ENCODE measurements around the gene NCOR1. TPM values are rescaled to one million over a fixed set of nuclear protein-coding genes. Genes with fewer than 3 reads are reported as not detected.

The NCOR1 gene
- total RNA-seq, 4 donors from 2014 or later: 96.9 to 158 (median 133) TPM

DNA sequence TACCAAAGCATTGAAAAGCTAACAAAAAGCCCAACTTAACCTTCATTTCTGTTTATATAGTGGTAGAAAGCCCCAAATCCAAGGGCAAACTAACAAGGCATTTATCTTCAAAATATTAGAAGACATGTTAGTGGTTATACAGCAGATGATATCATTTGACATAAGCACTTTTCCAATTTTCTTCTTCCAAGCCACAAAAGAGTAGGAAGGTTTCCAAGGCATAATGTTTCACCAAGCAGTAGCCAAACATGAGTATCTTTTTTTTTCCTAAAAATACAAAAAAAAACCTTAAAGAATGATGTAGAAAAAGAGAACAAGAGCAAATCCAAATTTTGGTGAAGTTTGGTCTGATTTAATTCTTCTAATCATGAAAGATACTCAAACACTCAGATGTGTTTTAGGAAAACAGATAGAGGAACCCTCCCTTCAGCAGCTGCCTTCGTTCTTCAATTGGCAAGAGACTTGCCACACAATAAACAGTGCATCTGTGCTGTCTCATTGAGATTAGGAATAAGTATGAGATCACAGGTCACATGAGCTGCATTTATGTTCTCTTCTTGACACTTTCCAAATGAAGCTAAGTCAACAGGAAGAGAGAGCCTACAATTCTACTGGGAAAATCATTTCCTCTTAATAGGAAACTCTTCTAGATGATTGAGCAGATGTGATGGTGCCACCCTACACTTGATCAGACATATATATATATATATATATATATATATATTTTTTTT lies 109.0 kb downstream of the NCOR1 start:
- TF ChIP-seq, protein P1, sequence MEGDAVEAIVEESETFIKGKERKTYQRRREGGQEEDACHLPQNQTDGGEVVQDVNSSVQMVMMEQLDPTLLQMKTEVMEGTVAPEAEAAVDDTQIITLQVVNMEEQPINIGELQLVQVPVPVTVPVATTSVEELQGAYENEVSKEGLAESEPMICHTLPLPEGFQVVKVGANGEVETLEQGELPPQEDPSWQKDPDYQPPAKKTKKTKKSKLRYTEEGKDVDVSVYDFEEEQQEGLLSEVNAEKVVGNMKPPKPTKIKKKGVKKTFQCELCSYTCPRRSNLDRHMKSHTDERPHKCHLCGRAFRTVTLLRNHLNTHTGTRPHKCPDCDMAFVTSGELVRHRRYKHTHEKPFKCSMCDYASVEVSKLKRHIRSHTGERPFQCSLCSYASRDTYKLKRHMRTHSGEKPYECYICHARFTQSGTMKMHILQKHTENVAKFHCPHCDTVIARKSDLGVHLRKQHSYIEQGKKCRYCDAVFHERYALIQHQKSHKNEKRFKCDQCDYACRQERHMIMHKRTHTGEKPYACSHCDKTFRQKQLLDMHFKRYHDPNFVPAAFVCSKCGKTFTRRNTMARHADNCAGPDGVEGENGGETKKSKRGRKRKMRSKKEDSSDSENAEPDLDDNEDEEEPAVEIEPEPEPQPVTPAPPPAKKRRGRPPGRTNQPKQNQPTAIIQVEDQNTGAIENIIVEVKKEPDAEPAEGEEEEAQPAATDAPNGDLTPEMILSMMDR (IDR thresholded peaks at IDR 0.05; ENCODE audit: low read depth): no peak

DNA sequence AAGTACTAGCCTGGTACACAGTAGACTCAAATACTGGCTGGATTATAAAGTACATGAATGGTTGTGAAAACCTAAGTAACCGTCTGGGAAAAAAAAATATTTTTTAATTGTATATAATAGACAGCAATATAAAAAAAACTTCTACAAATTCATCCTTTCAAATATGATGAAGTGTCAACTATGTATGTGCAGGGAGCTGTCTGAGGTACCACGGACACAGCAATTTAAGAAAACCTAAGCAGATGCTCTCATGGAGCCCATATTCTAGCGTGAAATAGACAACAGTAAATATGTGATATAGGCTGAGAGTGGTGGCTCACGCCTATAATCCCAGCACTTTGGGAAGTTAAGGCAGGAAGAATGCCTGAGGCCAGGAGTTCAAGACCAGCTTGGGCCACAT lies 111.1 kb downstream of the NCOR1 start:
- TF ChIP-seq, protein P1 (IDR thresholded peaks at IDR 0.05; ENCODE audit: low read depth): no peak

DNA sequence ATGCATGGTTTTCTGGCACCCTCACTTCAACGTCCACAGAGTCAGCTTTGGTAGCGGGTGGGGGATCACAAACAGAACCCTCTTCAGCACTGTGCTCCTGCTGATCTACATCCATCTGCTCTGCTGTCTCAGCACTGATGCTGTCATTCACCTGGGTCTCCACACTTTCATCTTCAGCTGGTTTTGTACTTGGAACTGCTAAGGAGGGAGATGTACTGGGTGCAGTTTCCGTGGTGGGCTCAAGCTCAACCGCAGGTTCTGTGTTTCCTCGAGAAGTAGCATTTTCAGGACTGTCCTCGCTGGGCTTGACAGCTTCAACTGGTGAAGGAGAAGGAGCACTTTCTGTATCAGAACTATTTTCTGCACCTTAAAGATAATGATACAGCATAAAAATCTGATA lies 113.9 kb downstream of the NCOR1 start:
- TF ChIP-seq, protein P1 (IDR thresholded peaks at IDR 0.05; ENCODE audit: low read depth): no peak

DNA sequence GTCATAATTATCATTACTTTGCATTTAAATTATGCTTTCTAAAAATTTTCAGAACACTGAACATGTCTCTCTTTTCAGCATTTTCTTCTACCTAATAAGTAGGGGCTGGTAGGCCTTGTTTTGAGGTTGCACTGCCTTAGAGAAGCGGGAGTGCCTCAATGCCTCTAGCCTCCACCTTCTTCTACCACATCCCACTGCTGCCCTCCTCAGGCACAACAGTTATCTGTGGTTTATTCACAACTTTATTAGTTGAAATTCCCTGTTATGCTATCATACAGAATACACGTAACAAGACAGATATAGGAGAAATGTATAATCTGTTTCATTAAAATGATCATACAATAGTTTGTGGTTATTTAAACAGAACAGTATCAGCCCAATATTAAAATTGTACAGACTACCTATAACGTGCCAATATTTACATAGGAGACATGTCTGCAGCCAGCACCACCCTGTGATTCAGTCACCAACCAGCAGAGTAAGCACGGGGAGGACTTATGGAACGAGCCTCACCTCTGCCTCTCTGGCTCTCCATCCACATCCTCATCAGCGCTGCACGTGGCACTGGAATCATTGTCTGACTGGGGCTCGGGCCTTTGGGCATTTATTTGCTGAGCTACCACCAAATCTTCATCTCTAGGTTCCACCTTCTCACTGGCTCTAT lies 114.5 kb downstream of the NCOR1 start:
- TF ChIP-seq, protein P1 (IDR thresholded peaks at IDR 0.05; ENCODE audit: low read depth): no peak

GRCh38 chr17:16091773-16092172 lies 123.6 kb downstream of the NCOR1 start:
- TF ChIP-seq, protein P1 (IDR thresholded peaks at IDR 0.05; ENCODE audit: low read depth): no peak

GRCh38 chr17:16086957-16087356 lies 128.4 kb downstream of the NCOR1 start:
- TF ChIP-seq, protein P1 (IDR thresholded peaks at IDR 0.05; ENCODE audit: low read depth): no peak

GRCh38 chr17:16085066-16085699 lies 130.2 kb downstream of the NCOR1 start:
- TF ChIP-seq, protein P1 (IDR thresholded peaks at IDR 0.05; ENCODE audit: low read depth): no peak

Data from subcutaneous adipose tissue (tissue), 4 donors.